GM19463 (cell line): ENCODE measurements around the gene IDH2.
"Not testable (repeated sequence)": the region's sequence is repeated elsewhere in the genome, so short reads cannot be mapped to it uniquely, and the experiment has no call there.

ENCODE experiments used
- ATAC-seq: cut with Tn5 transposase; IDR thresholded peaks from one replicate; pipeline ENCODE4 v1.9.1; 2021; ENCODE audit warnings: mild to moderate bottlenecking, moderate library complexity; ENCODE audit not compliant: unreplicated experiment

Gene IDH2

DNA sequence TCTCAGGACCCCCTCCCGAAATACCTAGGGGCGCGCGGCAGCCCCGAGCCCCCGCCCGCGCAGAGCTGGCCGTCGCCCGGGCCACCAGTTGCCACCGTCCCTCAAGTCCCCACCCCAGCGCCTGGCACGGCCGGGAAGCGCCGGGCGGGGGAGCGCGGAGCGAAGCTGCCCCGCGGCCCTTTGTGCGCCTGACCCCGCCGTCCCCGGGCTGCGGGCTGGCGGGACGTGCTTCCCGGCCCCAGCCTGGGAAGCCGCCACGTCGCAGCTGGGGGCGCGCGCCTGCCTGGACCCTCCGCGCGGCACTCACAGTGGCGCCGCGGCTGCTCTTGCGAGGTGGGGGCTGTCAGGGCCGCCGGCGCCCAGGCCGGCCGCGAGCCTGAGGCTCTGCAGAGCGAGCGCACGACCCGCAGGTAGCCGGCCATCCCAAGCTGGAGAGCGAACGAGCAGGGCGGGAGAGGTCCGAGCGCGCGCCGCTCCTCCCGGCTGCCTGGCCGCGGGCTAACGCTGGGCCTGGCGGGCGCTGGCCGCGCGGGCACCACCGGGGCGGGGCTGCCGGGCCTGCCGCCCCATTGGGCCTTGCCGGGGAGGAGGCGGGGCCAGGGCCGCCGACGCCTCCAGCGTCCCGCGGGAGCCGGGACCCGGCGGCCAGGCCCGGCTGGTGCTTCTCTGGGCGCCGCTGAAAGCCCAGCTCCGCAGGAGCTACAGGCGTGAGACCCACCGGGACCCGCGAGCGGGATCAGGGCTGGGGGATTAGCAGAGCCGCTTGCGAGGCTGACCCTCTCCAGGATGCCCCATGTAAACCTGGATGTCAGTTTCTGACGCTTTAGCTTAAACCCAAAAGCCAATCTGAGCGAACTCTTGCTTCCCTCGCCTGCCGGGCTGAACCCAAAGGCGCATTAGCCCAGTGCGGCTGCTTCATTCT, at the start of gene IDH2:
Gene IDH2, minus strand, starts transcription at position 500 of the 922 bp plus-strand sequence. Its CDS starts 78 bp downstream, at position 422.
- peak; percentile 64 for ATAC-seq

DNA sequence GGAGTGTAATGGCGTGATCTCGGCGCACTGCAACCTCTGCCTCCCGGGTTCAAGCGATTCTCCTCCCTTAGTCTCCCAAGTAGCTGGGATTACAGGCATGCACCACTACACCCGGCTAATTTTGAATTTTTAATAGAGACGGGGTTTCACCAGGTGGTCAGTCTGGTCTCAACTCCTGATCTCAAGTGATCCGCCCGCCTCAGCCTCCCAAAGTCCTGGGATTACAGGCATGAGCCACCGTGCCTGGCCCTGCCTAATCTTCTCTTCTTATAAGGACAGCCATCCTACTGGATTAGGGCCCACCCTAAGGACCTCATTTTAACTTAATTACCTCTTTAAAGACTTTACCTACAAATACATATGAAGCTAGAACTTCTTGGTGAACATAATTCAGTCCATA, 48.3 kb upstream of the IDH2 start:
- ATAC-seq = not testable (repeated sequence)

DNA sequence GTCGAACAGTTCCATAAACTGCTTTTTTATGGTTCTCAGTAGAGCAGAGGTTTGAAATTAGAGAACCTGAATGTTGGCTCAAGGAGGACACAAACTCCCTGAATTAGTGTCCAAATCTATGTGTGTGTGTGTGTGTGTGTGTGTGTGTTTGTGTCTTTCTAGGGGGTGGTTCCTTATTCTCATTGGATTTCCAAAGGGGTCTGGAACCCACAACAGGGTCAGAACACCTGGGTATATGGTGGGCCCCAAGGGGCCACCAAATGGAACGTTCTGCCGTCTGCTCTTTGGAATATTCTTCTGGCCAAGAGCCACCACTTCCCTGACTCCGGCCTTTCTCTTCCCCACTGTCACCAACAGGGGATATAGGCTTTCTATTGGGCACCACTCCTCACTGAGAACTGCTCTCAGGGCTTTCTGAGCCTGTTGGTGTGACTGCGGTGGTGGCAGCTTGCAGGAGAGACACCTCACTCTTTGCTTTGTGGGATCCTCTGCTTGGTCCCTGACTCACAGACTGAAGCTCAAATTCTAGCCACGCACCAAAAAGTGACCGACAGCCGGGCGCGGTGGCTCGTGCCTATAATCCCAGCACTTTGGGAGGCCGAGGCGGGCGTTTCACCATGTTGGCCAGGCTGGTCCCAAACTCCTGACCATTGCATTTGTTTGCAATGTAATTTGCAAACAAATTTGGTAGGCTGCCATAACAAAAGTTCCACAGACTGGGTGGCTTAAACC, 47.5 kb upstream of the IDH2 start:
- ATAC-seq = no peak

DNA sequence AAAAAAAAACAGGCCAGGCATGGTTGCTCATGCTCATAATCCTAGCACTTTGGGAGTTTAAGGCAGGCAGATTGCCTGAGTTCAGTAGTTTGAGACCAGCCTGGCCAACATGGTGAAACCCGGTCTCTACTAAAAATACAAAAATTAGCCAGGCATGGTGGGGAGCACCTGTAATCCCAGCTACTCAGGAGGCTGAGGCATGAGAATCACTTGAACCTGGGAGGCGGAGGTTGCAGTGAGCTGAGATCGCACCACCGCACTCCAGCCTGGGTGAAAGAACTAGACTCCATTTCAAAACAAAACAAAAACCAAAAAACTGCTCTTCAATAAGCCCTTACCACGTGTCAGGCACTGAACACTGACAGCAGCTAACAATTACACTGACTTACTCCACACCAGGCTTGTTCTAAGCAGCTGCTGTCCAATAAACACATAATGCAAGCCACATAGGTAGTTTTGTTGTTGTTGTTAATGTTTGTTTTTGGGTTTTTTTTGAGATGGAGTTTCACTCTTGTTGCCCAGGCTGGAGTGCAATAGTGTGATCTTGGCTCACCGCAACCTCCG, 44.0 kb upstream of the IDH2 start:
- not testable (repeated sequence) for ATAC-seq

DNA sequence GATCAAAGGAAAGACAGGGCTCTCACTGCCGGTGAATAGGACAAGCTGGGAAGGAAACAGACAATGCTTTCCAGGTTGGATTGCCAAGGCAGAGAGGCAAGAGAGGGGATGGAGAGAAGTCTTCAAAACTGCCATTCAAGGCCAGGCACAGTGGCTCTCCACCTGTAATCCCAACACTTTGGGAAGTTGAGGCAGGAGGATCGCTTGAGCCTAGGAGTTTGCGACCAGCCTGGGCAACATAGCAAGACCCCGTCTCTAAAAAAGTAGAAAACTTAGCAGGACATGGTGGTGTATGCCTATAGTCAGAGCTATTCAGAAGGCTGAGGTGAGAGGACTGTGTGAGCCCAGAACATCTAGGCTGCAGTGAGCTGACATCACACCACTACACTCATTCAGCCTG, 43.5 kb upstream of the IDH2 start:
- no peak for ATAC-seq

DNA sequence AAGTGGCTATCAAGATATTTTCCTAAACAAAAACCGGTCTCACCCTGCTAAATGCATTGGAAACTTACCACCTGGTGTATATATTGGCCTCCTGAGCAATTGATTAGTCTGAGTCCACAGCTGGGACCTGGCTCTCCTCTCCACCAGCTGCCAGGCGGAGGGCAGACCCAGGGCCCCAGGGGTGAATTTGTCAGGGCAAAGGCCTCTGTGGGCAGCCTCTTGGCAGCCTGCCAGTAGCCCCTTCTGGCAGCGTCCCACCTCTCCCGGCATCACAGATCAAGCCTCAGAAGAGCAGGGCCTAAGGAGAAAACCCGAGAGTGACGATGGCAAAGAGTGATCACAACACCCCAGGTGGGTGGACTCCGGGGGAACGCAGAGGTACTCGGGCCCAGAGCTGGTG, 43.0 kb upstream of the IDH2 start:
- no peak for ATAC-seq

DNA sequence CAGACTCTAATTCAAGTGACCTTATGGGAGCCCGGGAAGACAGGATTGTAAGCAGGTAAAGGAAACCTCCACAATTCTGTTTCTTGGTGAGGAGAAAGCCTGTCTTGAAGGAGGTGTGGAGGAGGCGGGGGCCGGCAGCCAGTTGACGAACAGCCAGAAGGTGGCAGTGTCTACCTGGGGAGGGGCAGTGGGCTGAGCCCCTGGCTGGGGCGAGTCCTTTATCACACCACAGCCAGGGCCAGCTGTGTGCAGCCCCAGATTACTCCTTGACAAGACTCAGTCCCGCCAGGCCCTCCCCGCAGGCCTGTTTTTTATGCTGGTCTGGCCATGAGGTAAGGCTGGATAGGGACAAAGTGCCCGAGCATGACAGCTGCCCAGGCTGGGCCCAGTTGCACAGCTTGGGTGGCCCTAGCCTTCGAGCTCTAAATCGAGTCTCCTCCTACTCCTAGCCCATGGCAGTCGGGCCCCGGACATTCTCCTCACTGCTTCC, 40.9 kb upstream of the IDH2 start:
- peak; percentile 53 for ATAC-seq

DNA sequence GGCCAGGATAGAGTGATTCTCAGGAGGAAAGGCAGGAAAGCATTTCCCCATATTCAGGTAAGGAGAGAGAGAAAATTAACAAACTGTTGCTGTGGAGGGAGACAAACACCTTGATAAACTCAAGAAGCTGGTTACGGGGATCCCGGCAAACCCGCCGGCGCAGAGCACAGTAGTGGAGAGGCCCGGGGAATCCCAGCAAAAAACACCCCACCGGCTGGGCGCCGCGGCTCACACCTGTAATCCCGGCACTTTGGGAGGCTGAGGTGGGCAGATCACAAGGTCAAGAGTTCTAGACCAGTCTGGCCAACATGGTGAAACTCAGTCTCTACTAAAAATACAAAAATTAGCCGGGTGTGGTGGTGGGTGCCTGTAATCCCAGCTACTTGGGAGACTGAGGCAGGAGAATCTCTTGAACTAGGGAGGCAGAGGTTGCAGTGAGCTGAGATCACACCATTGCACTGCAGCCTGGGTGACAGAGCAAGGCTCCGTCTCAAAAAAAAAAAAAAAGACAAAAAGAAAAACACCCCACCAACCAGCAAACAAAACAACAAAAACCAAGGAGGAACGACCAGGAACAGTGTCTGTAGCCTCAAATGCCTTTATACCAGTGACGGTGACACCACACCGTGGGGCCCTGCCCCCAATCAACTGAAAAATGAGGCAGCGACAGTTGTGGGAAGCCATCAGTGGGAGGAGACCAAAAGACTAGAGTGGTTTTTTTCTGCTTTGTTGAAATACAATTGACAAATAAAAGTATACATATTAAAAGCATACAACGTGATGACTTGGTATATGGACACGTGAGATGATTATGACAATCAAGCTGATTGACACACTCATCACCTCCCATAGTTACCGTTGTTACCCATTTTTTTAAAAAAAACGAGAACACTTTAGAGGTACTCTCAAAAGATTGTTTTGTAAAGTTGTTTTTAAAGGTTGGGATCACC, 40.2 kb upstream of the IDH2 start:
- no peak for ATAC-seq

DNA sequence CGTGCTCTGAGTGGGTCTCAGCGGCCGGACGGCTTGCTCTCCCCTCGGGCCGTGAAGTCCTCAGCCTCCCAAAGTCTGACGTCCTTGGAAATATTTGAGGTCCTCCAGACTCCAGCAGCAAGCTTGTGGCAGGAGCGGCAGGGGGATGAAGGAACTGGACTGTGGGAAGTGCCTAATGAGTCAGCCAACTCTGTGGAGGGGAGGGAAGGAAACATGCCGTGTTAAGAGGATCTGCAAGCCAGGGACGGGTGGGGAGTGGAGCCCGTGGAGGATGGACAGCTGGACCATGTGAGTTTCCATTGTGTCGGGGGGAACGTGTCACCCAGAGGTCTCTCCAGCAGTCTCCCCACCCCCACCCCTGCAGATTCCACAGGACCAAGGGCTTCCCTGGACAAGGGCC, 39.4 kb upstream of the IDH2 start:
- ATAC-seq = no peak

DNA sequence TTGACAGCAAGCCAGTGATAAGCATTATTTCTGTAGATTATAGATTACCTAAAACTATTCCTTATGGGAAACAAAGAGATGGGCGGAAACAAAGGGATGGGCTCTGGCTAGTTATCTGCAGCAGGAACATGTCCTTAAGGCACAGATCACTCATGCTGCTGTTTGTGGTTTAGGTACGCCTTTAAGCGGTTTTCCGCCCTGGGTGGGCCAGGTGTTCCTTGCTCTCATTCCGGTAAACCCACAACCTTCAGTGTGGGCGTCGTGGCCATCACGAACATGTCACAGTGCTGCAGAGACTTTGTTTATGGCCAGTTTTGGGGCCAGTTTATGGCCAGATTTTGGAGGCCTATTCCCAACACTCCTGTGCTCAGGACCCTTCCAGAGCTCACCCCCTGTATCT, 37.3 kb upstream of the IDH2 start:
- not testable (repeated sequence) for ATAC-seq

DNA sequence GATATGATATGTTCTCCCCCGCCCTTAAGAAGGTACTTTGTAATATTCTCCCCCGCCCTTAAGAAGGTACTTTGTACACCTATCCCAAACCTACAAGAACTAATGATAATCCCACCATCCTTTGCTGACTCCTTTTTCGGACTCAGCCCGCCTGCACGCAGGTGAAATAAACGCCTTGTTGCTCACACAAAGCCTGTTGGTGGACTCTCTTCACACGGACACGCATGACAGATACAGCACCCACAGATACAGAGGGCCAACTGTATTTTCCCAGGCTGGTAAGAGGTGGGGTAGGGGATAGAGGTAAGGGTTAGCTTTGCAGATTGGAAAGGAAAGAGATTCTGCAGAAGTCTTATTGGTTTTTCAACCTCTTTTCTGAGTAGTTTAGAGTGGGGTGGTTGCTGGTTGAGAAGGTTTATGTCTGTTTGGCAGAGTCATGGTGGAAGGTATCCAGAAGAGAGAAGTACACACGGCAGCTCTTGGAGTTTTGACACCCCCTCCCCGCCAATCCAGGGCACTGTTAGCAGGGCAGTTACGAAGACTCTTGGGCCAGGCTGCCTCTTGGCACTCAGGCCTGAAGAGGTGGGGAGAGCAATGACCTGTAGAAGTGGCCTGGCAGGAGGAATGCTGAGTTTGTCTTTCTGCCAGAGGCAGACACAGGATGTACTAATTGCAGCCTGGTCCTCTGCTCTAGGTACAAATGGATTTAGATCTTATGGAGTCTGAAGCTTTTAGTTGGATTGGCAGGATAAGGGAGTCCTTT, 36.0 kb upstream of the IDH2 start:
- ATAC-seq = no peak

DNA sequence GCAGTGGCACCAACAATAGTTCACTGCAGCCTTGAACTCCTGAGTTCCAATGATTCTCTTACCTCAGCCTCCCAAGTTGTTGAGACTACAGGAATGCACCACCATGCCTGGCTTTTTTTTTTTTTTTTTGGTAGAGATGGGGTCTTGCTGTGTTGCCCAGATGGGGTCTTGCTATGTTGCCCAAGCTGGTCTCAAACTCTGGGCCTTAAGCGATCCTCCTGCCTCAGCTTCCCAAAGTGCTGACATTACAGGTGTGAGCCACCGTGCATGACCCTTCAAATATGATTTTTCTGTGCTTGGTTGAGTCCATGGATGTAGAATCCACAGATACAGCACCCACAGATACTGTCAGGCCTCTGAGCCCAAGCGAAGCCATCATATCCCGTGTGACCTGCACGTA, 30.2 kb upstream of the IDH2 start:
- no peak for ATAC-seq

DNA sequence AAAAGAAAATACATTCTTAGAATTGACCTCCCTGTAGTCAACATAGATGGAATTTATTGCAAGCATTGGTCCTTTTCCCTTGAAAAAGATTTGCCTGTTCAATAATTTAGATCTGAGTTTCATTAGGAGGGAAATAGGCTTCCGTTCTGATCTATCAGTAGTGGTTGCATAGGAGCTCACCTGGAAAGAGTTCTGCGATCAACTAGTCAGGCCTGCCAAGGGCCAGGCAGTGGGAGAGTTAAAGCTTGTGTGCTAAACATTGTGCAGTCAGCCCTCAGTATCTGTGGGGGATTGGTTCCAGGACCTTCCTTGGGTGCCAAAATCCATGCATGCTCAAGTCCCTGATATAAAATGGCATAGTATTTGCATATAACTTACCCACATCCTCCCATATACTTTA, 29.6 kb upstream of the IDH2 start:
- ATAC-seq = no peak

DNA sequence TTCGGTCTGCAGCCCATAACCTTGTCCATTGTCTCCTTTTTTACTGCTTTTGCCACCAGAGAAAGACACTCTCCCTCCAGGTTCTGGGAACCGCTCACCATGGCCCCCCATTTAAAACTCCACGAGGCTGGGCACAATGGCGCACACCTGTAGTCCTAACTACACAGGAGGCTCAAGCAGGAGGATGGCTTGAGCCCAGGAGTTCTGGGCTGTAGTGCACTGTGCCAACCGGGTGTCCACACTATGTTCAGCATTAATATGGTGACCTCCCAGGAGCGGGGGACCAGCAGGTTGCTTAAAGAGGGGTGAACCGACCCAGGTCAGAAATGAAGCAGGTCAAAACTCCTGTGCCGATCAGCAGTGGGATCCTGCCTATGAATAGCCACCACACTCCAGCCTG, 28.0 kb upstream of the IDH2 start:
- ATAC-seq = no peak

DNA sequence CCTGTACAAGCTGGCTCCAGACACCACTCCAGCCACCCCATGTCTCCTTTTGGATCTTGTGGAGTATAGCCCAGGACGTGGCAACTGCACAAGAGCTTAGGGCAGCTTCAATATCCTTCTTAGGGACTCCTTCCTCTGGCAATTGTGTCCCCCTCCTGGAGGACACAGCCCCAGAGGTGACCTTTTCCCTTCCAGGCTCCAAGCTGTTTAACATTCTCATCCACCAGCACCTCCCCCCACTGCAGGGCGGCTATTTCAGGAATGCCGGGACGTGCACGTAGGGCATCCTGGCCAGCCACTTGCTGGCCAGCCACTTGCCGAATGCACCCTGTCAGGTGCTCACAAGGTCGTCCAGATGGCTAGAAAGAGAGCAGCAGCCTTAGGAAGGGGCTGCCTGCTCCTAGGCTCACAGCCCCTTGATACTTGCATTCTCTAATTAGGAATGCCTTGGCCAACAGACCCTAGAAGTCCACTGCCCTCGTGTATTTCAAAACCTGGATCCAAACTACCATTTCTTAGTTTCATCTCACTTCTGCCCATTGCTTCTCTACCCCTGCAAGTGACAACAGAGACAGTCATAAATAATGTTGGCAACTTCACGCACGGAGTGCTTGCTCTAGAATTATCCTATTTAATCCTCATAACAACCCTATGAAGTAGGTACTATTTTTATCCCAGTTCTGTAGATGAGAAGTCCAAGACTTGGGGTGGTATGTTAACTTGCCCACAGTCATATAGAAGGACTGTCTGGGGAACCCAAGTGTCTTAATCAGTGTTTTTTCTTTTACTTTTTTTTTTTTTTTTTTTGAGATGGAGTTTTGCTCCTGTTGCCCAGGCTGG, 24.5 kb upstream of the IDH2 start:
- ATAC-seq = no peak

DNA sequence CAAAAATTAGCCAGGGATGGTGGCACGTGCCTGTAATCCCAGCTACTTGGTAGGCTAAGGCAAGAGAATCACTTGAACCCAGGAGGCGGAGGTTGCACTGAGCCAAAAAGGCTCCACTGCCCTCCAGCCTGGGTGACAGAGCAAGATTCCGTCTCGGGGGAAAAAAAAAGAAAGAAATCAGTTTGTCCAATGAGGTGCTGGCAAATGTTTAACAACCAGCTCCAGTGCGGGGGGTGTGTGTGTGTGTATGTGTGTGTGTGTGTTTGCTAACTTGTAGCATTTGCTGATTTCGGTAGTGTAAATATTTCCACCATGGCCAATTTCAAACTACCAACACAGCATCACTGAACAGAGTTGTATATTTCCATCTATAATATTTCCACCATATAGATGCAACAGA, 23.8 kb upstream of the IDH2 start:
- ATAC-seq = no peak

DNA sequence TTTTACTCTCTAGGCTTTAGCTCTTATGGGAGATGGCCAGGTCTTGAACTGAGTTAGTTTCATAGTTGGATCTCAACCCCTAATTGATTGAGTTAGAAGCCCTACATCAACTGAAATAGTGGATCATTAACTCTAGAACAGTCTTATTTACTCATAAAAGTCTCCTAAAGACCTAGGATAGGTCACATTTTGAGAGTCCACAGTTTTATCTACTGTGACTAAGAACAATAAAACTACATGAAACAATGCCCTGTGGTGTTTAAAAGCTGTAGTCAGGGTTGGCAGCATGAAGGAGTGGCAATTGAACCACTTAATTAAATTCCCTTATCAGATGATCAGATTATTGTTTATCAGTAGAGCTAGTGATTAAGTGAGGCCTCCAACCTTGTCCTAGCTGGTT, 22.2 kb upstream of the IDH2 start:
- ATAC-seq = no peak

DNA sequence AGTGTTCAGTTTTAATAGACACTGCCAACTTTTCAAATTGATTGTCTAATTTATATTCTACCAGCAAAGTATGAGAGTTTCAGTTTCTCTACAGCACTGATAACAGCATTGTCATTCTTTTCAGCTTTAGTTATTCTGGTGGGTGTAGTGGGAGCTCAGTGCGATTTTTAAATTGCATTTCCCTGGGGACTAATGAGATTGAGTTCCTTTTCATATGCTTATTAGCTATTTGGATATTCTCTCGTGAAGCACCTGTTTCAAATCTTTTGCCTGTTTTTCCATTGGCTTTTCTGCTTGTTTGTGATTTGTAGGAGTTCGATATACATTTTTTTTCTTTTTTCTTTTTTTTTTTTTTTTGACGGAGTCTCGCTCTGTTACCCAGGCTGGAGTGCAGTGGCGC, 18.8 kb upstream of the IDH2 start:
- ATAC-seq = no peak

DNA sequence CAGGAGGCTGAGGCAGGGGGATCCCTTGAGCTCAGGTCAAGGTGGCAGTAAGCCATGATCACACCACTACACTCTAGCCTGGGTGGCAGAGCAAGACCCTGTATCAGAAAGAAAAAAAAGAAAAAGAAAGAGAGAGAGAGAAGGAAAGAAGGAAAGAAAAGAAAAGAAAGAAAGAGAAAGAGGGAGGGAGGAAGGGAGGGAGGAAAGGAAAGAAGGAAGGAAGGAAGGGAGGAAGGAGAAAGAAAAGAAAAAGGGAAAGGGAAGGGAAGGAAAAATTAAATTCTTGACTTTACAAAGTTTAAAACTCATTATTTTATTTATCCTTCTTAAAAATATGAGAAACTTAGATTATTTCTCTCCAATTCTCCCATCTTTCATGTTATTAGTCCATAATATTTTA, 17.1 kb upstream of the IDH2 start:
- ATAC-seq = no peak
